A204.1 (cell line): ENCODE results near the gene EPB41L2.
"Not testable (repeated sequence)": the region's sequence is repeated elsewhere in the genome, so short reads cannot be mapped to it uniquely, and the experiment has no call there.

Experiments
- FAIRE-seq: peaks from 2 replicates; lab custom pipeline; 2012; peaks lifted over from hg19 to GRCh38; lab: Jason Lieb, UNC

EPB41L2 gene

GRCh38 chr6:130837067-130837466 lies 226.0 kb downstream of the EPB41L2 start:
- FAIRE-seq = no peak

- no peak for FAIRE-seq
Observed at GRCh38 chr6:130836055-130836640, 226.9 kb downstream of the EPB41L2 start.

- no peak for FAIRE-seq
Observed at GRCh38 chr6:130834482-130835251, 228.4 kb downstream of the EPB41L2 start.

GRCh38 chr6:130833569-130833968 lies 229.5 kb downstream of the EPB41L2 start:
- FAIRE-seq = no peak

- FAIRE-seq = no peak
Observed at GRCh38 chr6:130831607-130832006, 231.4 kb downstream of the EPB41L2 start.

GRCh38 chr6:130829333-130829910 lies 233.6 kb downstream of the EPB41L2 start:
- FAIRE-seq = no peak

GRCh38 chr6:130827247-130828149 lies 235.5 kb downstream of the EPB41L2 start, which contains the start of gene SMLR1:
Gene SMLR1, plus strand, starts transcription at chr6:130827406. Its CDS starts 8 bp downstream, at chr6:130827414.
- no peak for FAIRE-seq

- FAIRE-seq = no peak
Observed at GRCh38 chr6:130826442-130827246, 236.4 kb downstream of the EPB41L2 start.

- FAIRE-seq = no peak
Observed at GRCh38 chr6:130825772-130826441, 237.1 kb downstream of the EPB41L2 start.

GRCh38 chr6:130824978-130825694 lies 237.9 kb downstream of the EPB41L2 start:
- FAIRE-seq = no peak

GRCh38 chr6:130822736-130823135 lies 240.3 kb downstream of the EPB41L2 start:
- FAIRE-seq = no peak

- no peak for FAIRE-seq
Observed at GRCh38 chr6:130815200-130816071, 247.6 kb downstream of the EPB41L2 start.

GRCh38 chr6:130814506-130814905 lies 248.5 kb downstream of the EPB41L2 start:
- FAIRE-seq = no peak

GRCh38 chr6:130811932-130812331 lies 251.1 kb downstream of the EPB41L2 start:
- FAIRE-seq = no peak

GRCh38 chr6:130810307-130811030 lies 252.6 kb downstream of the EPB41L2 start:
- FAIRE-seq = no peak

- not testable (repeated sequence) for FAIRE-seq
Observed at GRCh38 chr6:130801368-130801767, 261.7 kb downstream of the EPB41L2 start.

- no peak for FAIRE-seq
Observed at GRCh38 chr6:130797061-130797460, 266.0 kb downstream of the EPB41L2 start.

GRCh38 chr6:130796313-130796905 lies 266.6 kb downstream of the EPB41L2 start:
- FAIRE-seq = no peak
